ACHN (cell line): Measurements from ENCODE around the gene SENP6.
"Not testable (repeated sequence)": the region's sequence is repeated elsewhere in the genome, so short reads cannot be mapped to it uniquely, and the experiment has no call there.

Experiments
- DNase-seq: peaks from one replicate; pipeline ENCODE4 v3.0.0-alpha.2; 2015
- in situ Hi-C: cut with HindIII; loops from 2 replicates; pipeline ENCODE4 v1.10.0; 2017; ENCODE audit warnings: low sequenced_read_pairs, low pct_ligation_motif_present, low pct_unique_long_range_greater_than_20kb

The SENP6 gene

DNA sequence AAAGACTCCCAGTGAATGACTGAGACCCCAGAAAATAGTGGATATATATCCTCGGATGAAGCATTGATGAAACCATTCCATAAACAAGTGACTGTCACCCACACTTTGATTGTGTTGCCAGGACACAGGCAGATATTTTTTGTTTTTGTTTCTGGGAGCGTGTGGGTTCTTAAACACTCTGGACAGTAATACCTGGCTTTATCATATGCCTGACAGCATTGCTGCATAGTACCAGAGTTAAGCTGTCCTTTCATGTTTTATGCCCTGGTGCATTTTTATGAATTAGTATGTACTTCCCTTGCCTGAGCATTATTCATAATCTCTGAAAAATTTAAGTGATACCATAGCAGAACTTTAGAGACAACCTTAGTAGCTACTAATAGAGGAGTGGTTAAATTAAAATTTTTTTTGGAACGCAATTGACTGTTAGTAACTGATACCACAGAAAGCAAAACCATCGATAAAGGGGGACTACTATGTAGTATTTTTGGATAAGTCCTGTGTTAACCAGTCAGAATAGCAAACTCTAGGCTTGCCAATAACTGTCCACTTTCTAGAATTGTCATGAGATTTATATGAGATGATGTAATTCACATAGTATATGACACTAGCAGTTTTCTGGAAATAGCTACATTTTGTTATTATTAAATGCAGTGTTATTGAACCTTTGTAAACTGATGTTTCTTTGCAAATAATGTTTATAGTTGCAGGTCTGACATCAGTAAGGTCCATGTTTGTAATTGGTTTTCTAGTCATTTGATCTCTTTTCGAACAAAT, 30.4 kb downstream of the SENP6 start:
- in situ Hi-C loops: no loop called here
- no peak for DNase-seq

DNA sequence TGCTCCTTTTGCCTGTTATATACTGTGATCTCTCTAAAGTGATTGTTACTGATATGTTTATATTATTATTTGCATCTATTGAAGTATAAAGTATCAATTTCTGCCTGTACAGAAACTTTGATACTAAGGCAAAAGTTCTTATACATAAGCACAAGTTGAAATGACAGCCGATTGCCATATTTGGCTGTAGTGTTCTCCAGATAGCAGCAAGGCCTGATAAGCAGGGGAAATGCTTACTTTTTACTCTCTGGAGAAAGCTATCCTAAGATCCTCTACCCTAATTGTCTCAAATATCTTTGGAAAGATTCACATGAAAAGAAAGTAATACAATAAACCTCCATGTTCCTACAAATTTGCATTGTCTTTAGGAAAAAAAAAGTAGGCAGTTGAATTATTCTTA, 31.4 kb downstream of the SENP6 start:
- no peak for DNase-seq
- in situ Hi-C loops: no loop called here

DNA sequence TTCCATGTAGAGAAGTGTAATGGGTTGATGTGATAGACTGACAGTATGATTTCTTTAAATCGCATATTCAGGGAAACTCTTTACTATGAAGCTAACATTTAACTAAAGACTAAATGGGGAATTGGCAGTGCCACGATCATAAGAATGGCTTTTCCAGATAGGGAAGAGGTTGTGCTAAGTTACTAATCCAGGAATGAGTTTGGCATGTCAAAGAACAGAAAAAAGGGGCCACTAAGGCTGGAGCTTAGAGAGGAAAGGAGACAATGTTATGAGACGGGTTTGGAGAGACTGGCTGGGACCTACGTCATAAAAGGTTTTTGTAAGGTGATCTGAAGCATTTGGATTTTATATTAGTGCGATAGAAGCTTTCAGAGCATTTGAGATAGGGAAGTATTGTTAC, 40.6 kb downstream of the SENP6 start:
- no peak for DNase-seq
- in situ Hi-C loops: no loop called here

DNA sequence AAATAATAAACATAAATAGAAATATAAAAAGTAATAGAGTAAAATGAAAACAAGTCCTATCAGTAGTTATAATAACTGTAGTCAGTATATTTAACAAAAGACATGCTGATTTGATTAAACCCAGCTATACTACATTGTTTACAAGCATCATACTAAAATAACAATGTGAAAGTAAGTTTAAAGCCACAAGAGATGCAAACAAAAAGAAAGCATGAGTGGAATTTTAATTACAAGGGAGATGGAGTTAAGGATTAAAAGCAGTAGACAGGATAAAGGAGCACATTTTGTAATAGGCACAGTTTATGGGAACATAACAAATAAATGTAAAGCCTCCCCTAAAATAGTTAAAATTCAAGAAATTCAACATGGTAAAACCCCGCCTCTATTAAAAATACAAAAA, 41.5 kb downstream of the SENP6 start:
- no peak for DNase-seq
- in situ Hi-C loops: no loop called here

DNA sequence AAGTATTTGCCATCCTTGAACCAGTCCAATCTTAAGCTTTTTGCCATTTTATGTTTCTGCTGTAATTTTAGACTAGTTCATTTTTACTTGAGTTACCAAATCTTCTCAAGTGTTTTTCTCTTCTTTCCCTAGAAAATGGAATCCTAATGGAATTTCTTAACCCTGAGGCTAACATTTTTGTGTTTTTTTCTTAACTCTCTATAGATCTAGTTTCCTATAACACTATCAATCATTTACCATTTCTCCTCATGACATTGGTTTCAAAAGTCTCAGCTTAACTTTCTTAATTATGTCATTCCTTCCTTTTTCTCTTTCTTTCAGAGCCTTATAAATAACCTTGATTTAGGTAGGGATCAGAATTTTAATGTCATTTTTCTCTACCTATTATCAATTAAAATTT, 54.8 kb downstream of the SENP6 start:
- in situ Hi-C loops: no loop called here

DNA sequence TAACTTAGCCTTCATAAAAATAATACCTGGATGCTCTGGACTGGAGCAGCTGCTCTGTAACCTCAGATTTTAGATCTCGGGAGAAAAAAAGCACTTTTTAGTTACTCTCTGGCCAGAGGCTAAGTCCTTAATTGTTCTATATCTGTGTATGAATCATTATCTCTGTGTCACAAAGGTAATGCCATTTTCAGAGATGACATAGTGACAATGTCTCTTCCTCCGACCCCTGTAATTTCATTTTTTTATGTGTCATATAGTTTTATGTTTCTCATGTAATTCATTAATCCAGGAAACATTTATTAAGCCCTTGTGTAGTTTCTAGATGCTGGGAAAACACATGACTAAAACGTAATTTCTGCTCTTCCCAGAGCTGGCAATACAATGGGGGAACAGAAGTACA, 55.6 kb downstream of the SENP6 start:
- in situ Hi-C loops: no loop called here

More for the DNA sequence above, 54.8 kb downstream of the SENP6 start:
- DNase-seq: no peak

DNA sequence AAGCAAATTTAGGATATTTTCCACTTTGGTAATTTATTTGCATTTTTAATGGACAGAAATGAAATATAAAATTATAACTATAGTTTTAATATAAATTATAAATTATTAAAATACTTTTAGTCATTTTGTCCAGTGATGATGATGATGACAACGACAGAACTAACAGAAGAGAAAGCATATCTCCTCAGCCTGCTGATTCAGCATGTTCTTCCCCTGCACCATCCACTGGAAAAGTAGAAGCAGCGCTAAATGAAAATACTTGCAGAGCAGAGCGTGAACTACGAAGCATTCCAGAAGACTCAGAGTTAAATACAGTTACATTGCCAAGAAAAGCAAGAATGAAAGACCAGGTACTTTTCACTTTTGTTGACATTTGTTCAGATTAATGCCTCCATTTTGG, 64.9 kb downstream of the SENP6 start:
- DNase-seq: no peak
- in situ Hi-C loops: no loop called here

More for the DNA sequence above, 55.6 kb downstream of the SENP6 start:
- no peak for DNase-seq

DNA sequence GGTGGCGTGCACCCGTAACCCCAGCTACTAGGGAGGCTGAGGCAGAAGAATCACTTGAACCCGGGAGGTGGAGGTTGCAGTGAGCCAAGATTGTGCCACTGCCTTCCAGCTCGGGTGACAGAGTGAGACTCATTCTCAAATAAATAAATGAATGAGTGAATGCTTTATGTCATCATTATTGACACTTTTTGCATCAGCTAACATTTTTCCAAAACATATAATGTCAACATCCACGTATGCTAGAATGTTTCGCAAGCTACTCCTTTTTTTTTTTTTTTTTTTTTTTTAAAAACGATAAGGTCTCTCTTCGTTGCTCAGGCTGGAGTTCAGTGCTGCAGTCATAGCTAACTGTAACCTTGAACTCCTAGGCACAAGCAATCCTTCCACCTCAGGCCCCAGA, 72.2 kb downstream of the SENP6 start:
- in situ Hi-C loops: no loop called here
- DNase-seq: no peak

DNA sequence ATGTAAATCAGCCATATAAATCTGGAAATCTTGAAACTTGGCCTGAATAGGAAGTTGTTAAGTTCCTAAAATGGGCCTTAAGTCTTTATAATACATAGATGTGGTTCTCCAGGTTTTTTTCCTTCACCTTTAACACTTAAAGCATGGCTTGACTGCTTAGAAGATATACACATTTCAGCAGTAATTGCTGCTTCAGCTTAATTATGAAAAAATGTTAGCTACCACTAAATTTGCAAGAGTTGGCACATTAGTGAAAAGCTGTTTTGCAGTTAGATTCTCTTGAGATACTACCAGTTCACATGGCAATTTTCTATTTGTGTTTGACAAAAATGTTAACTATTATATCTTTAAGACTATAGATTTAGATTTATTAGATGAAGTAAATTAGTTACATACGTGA, 74.7 kb downstream of the SENP6 start:
- no peak for DNase-seq
- in situ Hi-C loops: no loop called here

DNA sequence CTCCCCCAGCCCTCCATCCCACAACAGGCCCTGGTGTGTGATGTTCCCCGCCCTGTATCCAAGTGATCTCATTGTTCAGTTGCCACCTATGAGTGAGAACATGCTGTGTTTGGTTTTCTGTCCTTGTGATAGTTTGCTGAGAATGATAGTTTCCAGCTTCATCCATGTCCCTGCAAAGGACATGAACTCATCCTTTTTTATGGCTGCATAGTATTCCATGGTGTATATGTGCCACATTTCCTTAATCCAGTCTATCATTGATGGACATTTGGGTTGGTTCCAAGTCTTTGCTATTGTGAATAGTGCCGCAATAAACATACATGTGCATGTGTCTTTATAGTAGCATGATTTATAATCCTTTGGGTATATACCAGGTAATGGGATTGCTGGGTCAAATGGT, 80.9 kb downstream of the SENP6 start:
- in situ Hi-C loops, DNase-seq: not testable (repeated sequence)

DNA sequence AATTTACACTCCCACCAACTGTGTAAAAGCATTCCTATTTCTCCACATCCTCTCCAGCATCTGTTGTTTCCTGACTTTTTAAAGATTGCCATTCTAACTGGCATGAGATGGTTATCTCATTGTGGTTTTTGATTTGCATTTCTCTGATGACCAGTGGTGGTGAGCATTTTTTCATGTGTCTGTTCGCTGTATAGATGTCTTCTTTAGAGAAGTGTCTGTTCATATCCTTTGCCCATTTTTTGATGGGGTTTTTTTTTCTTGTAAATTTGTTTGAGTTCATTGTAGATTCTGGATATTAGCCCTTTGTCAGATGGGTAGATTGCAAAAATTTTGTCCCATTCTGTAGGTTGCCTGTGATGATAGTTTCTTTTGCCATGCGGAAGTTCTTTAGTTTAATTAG, 81.3 kb downstream of the SENP6 start:
- in situ Hi-C loops, DNase-seq: not testable (repeated sequence)

DNA sequence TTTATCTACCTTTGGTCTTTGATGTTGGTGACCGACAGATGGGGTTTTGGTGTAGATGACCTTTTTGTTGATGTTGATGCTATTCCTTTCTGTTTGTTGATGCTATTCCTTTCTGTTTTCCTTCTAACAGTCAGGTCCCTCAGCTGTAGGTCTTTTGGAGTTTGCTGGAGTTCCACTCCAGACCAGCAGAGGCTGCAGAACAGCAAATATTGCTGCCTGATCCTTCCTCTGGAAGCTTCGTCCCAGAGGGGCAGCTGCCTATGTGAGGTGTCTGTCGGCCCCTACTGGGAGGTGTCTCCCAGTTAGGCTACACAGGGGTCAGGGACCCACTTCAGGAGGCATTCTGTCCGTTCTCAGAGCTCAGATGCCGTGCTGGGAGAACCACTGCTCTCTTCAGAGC, 85.9 kb downstream of the SENP6 start:
- DNase-seq, in situ Hi-C loops: not testable (repeated sequence)

DNA sequence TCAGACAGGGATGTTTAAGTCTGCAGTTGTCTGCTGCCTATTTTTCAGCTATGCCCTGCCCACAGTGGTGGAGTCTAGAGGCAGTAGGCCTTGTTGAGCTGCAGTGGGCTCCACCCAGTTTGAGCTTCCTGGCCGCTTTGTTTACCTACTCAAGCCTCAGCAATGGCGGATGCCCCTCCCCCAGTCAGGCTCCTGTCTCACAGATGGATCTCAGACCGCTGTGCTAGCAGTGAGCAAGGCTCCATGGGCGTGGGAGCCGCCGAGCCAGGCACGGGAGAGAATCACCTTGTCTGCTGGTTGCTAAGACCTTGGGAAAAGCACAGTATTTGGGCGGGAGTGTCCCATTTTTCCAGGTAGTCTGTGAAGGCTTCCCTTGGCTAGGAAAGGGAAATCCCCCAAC, 86.3 kb downstream of the SENP6 start:
- DNase-seq, in situ Hi-C loops: not testable (repeated sequence)

DNA sequence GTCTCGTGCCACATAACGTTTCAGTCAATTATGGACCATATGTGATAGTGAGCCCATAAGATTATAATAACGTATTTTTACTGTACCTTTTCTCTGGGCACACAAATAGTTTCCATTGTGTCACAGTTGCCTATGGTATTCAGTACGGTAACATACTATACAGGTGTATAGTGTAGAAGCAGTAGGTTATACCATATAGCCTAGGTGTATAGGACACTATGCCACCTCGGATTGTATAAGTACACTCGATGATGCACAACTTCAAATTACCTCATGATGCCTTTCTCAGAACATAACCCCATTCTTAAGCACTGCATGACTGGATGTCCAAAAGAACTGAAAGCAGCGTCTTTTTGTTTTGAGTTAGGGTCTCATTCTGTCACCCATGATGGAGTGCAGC, 87.9 kb downstream of the SENP6 start:
- in situ Hi-C loops: no loop called here
- no peak for DNase-seq

DNA sequence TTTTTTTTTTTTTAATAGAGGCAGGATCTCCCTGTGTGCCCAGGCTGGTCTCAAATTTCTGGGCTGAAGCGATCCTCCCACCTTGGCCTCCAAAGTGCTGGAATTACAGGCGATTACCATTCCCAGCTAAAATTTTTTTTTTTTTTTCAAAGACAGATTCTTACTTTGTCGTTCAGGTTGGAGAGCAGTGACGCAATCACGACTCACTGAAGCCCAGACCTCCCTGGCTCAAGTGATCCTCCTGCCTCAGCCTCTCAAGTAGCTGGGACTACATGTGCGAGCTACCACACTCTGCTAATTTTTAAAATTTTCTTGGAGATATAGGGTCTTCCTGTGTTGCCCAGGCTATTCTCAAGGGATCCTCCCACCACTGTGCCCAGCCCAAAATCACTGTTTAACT, 89.3 kb downstream of the SENP6 start:
- in situ Hi-C loops: no loop called here
- peak; percentile 11 for DNase-seq

DNA sequence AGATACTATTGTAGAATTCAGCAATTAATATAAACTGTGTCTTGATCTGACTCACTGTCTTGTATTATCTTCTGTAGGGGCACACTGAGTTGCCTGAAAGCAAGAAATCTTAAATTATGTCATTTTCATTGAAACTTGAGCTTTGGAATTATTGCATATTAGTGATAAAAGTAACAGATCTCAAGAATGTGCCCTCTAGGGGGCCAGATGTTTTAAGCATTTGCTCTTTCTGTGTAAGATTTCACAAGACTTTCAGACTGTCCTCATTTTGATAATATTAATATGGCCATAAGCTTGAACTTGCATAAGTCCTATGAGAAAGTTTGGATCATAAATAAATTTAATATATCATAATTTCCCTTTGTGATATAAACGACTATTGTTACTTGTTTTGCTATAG, 91.9 kb downstream of the SENP6 start:
- DNase-seq: no peak
- in situ Hi-C loops: no loop called here

DNA sequence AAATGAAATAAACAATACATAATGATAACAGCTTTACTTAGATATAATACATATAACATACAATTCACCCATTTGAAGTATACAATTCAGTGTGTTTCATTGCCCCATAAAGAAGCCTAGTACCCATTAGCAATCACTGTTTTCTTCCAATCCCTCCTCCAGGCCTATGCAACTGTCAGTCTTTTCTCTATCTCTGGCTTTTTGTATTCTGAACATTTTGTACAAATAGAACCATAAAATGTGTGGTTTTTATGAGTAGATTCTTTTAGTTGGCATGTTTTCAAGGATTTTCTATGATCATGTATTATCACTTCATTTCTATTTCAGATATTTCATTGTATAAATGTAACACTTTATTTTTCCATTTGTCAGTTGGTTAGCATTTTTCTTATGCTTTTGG, 92.7 kb downstream of the SENP6 start:
- no peak for DNase-seq
- in situ Hi-C loops: no loop called here

DNA sequence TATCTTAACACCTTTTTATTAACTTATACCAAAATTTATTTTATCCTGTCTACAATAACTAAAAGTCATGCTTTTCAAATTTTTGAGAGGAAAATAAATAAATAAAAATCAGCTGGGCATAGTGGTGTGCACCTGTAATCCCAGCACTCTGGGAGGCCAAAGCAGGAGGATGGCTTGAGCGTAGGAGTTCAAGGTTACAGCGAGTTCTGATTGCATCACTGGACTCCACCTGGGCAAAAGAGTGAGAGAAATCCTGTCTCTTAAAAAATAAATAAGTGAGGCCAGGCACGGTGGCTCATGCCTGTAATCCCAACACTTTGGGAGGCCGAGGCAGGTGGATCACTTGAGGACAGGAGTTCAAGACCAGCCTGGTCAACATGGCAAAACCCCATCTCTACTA, 106.7 kb downstream of the SENP6 start:
- in situ Hi-C loops, DNase-seq: not testable (repeated sequence)

DNA sequence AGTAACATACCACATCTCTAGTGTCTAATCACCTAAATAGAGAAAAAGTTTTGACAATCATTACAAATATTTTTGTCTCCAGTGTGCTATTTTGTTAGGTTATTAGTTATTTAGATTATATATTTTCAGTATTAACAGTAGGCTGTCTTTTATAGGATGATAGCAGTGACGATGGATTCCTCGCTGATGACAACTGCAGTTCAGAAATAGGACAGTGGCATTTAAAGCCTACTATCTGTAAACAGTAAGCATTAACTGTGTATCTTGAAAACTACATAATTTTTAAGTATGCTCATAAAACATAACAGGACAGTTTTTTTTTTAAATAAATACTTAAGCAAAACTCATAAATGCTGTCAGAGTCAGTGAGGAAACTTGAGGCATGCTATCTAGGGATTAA, 109.5 kb downstream of the SENP6 start:
- no peak for DNase-seq
- in situ Hi-C loops: no loop called here

DNA sequence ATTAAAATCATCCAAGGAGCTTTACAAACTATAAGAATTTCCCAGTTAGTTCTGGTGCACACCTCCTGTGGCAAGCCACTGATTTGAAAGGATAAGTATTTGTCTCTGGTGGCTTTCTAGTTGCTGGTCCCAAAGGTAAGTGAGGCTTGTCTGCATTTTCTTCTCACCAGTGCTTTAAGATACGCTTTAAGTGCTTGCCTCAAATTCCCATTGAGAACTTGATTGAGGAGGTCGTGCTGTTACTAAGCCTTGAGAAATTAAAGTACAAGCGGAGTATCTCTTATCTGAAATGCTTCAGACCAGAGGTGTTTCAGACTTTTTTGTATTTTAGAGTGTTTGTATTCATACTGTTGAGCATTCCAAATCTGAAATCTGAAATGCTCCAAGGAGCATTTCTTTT, 117.5 kb downstream of the SENP6 start:
- in situ Hi-C loops: no loop called here
- DNase-seq: no peak

DNA sequence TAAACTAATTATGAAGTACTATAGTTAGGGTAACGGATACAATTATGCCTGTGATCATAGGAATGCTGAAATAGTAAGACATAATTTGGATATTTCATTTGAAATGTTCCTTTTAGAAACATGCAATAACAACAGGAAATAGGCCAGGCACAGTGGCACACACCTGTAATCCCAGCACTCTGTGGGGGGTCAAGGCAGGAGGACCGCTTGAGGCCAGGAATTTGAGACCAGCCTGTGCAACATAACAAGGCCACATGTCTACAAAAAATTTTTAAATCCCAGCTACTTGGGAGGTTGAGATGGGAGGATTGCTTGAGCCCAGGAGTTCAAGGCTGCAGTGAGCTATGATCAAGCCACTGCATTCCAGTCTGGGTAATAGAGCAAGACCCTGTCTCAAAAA, 121.7 kb downstream of the SENP6 start:
- DNase-seq: no peak
- in situ Hi-C loops: no loop called here
